SK-N-SH (cell line): ENCODE measurements around the gene NDUFA6. TPM values are rescaled to one million over a fixed set of nuclear protein-coding genes. Genes with fewer than 3 reads are reported as not detected.

Experiments used
- CTCF ChIA-PET: fragments of 300-600, 350-600 bp; formaldehyde crosslinking; extraction: SDS; loops from one replicate; lab custom pipeline; 2021; lab: Yijun Ruan, JAX
- POLR2A ChIA-PET: fragments of 350-600 bp; sonication (Branson Sonifier 250); formaldehyde crosslinking; extraction: SDS; loops from one replicate; lab custom pipeline; 2020; ENCODE audit warnings: antibody characterized with exemption, inconsistent platforms; lab: Yijun Ruan, JAX
- DNase-seq: peaks from one replicate; pipeline ENCODE4 v3.0.0; 2012
- H2AFZ ChIP-seq: fragments of 200-600 bp; sonication (generic); 2 replicates; pipeline ENCODE4 v1.8.1; 2016; ENCODE audit warnings: antibody characterized with exemption, mild to moderate bottlenecking, low read depth
- H3F3A ChIP-seq: fragments of 200-600 bp; sonication (generic); replicated peaks from 2 replicates; pipeline ENCODE3; 2016; ENCODE audit warnings: antibody characterized with exemption, mild to moderate bottlenecking; ENCODE audit not compliant: insufficient read depth
- H3K27ac ChIP-seq, 2 experiments: fragments of 200-500 bp in 1 of 2; fragments of 200-600 bp in 1 of 2; sonication (Bioruptor generic) in 1 of 2; sonication (generic), shearing (Covaris generic) in 1 of 2; 2 replicates each; pipeline versions ENCODE4 v1.5.1 to v1.6.1; 2014 to 2016; ENCODE audit warnings: low read depth in 2 of 2, inconsistent platforms in 1 of 2, low read length in 1 of 2, mild to moderate bottlenecking in 1 of 2, mixed read lengths in 1 of 2
- H3K27me3 ChIP-seq: fragments of 200-600 bp; sonication (generic), shearing (Covaris generic); 2 replicates; pipeline ENCODE4 v1.6.1; 2016; ENCODE audit warnings: mixed run types; ENCODE audit not compliant: insufficient read depth
- H3K36me3 ChIP-seq, 2 experiments: fragments of 200-500 bp in 1 of 2; fragments of 200-600 bp in 1 of 2; sonication (Bioruptor generic) in 1 of 2; sonication (generic) in 1 of 2; replicated peaks in 1 of 2; 2 replicates each; pipeline versions ENCODE3 to v1.5.1; 2014 to 2016; ENCODE audit warnings: low read length in 1 of 2, mild to moderate bottlenecking in 1 of 2; ENCODE audit not compliant: insufficient read depth in 2 of 2, control insufficient read depth in 1 of 2
- H3K4me1 ChIP-seq, 2 experiments: fragments of 200-500 bp in 1 of 2; fragments of 200-600 bp in 1 of 2; sonication (Bioruptor generic) in 1 of 2; sonication (generic), shearing (Covaris generic) in 1 of 2; 2 replicates each; pipeline versions ENCODE4 v1.5.1 to v1.6.1; 2014 to 2016; ENCODE audit warnings: low read depth in 1 of 2, low read length in 1 of 2, mixed run types in 1 of 2; ENCODE audit not compliant: insufficient read depth in 2 of 2, control insufficient read depth in 1 of 2
- H3K4me2 ChIP-seq: fragments of 200-600 bp; sonication (generic), shearing (Covaris generic); 2 replicates; pipeline ENCODE4 v1.6.1; 2017; ENCODE audit warnings: mixed run types
- H3K4me3 ChIP-seq, 2 experiments: fragments of 200-500 bp in 1 of 2; fragments of 200-600 bp in 1 of 2; sonication (Bioruptor generic) in 1 of 2; sonication (generic), shearing (Covaris generic) in 1 of 2; 2 replicates each; pipeline versions ENCODE4 v1.5.1 to v1.8.1; 2014 to 2016; ENCODE audit warnings: low read depth in 2 of 2, inconsistent platforms in 1 of 2, low read length in 1 of 2, mild to moderate bottlenecking in 1 of 2, mixed read lengths in 1 of 2, moderate library complexity in 1 of 2
- H3K79me2 ChIP-seq: fragments of 200-600 bp; sonication (generic); 2 replicates; pipeline ENCODE4 v1.8.1; 2017; ENCODE audit warnings: mild to moderate bottlenecking; ENCODE audit not compliant: insufficient read depth
- H3K9ac ChIP-seq: fragments of 200-600 bp; sonication (generic); 2 replicates; pipeline ENCODE4 v1.6.1; 2017; ENCODE audit warnings: mixed run types
- H3K9me2 ChIP-seq: fragments of 200-600 bp; sonication (generic); 2 replicates; pipeline ENCODE4 v1.6.1; 2017; ENCODE audit warnings: mixed run types
- H3K9me3 ChIP-seq: fragments of 200-600 bp; sonication (generic); 2 replicates; pipeline ENCODE4 v1.6.1; 2017; ENCODE audit warnings: mixed run types, mild to moderate bottlenecking, moderate library complexity
- H4K20me1 ChIP-seq: fragments of 200-600 bp; sonication (generic); 2 replicates; pipeline ENCODE4 v1.6.1; 2017; ENCODE audit warnings: mild to moderate bottlenecking, mixed run types; ENCODE audit not compliant: insufficient read depth
- MEF2A ChIP-seq: IDR thresholded peaks from 2 replicates; pipeline ENCODE4 v1.4.0; 2012; ENCODE audit warnings: low read depth, borderline replicate concordance
- MXI1 ChIP-seq: IDR thresholded peaks from 2 replicates; pipeline ENCODE4 v1.6.1; 2012; ENCODE audit warnings: mild to moderate bottlenecking, low read depth, low read length, improper control_type of control experiment
- WGBS: methylation state at CpG from one replicate; pipeline ENCODE4 v1.1.6; 2017; ENCODE audit warnings: low lambda C conversion rate; 5-methylcytosine and 5-hydroxymethylcytosine counted together
- polyA plus RNA-seq, 3 experiments: library from polyadenylated mRNA; depleted of rRNA; stranded (reverse); fragments of >200 nt; gene quantifications; 2 replicates each; pipeline ENCODE4 v1.2.3, GENCODE V29; 2012
- small RNA-seq, 7 experiments: library from RNA; depleted of rRNA; stranded (forward); fragments of <200 nt; gene quantifications; one replicate each; pipeline ENCODE3, GENCODE V24; 2012

Gene NDUFA6
- polyA plus RNA-seq, 1 of the 3 experiments (the other 2 are of a cell fraction) = 42.0 TPM

GRCh38 chr22:42041784-42042183, 48.8 kb downstream of the NDUFA6 start (continued):
- TF ChIP-seq MEF2A (no peak), MXI1 (no peak)

GRCh38 chr22:42039271-42039670, 51.3 kb downstream of the NDUFA6 start:
- Histone ChIP-seq H4K20me1 (no peaks in the 10 kb centered on the region), H3K9me2 (no peaks in the 10 kb centered on the region), H3K27me3 (no peaks in the 10 kb centered on the region), H3K9ac (no peak overlapping the region), H3K9me3 (no peaks in the 10 kb centered on the region), H3K27ac (no peak overlapping the region), H3K79me2 (no peaks in the 10 kb centered on the region), H3K4me2 (no peak overlapping the region), H3K4me1 (no peaks in the 10 kb centered on the region), H3F3A (no peaks in the 10 kb centered on the region), H3K4me3 (no peak overlapping the region), H3K36me3 (no peaks in the 10 kb centered on the region), H2AFZ (no peak overlapping the region)
- WGBS = 82% methylated on average over 4 of the region's 5 CpGs
- CTCF ChIA-PET = no interaction called here
- no peak for TF ChIP-seq MEF2A
- no peak for DNase-seq
- POLR2A ChIA-PET = no interaction called here

Small RNAs within 50 kb of the gene (small RNA-seq; reads per million reads assigned to genes)
- 0 reads per million in 7 experiments for gene SNORD13P1

Other genes with a start within 250 kb of the NDUFA6 start
- gene SHISA8, start 175.7 kb downstream of the NDUFA6 start, polyA plus RNA-seq (2012; rRNA removed) = not detected in 2 replicates
- 0.10 and 0.12 TPM in 2 replicates for gene TNFRSF13C, start 164.0 kb downstream of the NDUFA6 start, polyA plus RNA-seq (2012; rRNA removed)
- 8.1 and 15.6 TPM in 2 replicates for gene CENPM, start 143.6 kb downstream of the NDUFA6 start, polyA plus RNA-seq (2012; rRNA removed)
- 0.35 and 0.89 TPM in 2 replicates for gene SEPTIN3, start 121.3 kb downstream of the NDUFA6 start, polyA plus RNA-seq (2012; rRNA removed)
- 0.07 and 0.19 TPM in 2 replicates for gene WBP2NL, start 92.0 kb downstream of the NDUFA6 start, polyA plus RNA-seq (2012; rRNA removed)
- 15.4 and 16.8 TPM in 2 replicates for gene NAGA, start 20.0 kb downstream of the NDUFA6 start, polyA plus RNA-seq (2012; rRNA removed)
- 0.05 and 0.18 TPM in 2 replicates for gene PHETA2, start 16.5 kb downstream of the NDUFA6 start, polyA plus RNA-seq (2012; rRNA removed)
- 23.4 and 29.8 TPM in 2 replicates for gene SMDT1, start 11.1 kb downstream of the NDUFA6 start, polyA plus RNA-seq (2012; rRNA removed)
- 0.26 and 0.32 TPM in 2 replicates for gene CYP2D6, start 40.0 kb upstream of the NDUFA6 start, polyA plus RNA-seq (2012; rRNA removed)
- 8.5 and 9.4 TPM in 2 replicates for gene TCF20, start 179.9 kb upstream of the NDUFA6 start, polyA plus RNA-seq (2012; rRNA removed)